ENCODE measurements around the gene PEX3.
"Not testable (repeated sequence)": the region's sequence is repeated elsewhere in the genome, so short reads cannot be mapped to it uniquely, and the experiment has no call there.

Gene PEX3

DNA sequence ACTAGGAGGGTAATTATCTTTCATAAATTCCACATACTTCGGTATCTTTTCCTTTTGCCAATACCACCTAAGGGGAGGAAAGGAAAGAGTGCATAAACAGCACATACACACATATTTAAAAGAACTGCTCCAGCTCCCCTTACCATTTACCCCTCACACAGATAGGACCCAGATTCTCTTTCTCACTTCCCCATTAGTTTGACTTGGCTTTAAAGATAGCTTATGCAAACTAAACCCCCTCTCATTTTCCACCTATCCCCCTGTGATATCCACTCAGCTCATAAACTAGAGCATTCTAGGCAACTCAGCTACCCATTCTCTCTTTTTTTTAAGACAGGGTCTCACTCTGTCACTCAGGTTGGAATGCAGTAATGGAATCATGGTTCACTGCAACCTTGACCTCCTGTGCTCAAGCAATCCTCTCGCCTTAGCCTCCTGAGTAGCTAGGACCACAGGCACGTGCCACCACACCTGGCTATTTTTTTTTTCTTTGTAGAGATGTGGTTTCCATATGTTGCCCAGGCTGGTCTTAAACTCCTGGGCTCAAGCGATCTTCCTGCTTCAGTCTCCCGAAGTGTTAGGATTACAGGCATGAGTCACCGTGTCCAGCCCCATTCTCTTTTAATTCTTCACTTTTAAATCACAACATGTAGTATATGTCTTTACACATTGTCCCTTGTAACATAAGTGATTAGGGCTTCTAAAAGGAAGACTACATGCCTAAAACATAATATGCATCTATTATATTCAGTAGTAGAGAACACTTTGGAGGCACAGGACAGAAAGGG is 56.9 kb downstream of the PEX3 start:
- no peak for DNase-seq

DNA sequence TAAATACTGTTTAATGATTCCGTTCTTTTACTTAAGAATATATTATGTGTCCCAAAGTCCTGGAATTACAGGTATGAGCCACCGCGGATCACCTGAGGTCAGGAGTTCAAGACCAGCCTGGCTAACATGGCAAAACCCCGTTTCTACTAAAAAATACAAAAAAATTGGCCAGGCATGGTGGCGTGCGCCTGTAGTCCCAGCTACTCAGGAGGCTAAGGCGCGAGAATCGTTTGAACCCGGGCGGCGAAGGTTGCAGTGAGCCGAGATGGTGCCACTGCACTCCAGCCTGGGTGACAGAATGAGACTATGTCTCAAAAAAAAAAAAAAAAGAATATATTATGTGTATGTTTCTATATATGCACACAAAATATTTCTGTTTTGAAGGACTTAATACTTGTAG is 59.7 kb downstream of the PEX3 start:
- not testable (repeated sequence) for DNase-seq

DNA sequence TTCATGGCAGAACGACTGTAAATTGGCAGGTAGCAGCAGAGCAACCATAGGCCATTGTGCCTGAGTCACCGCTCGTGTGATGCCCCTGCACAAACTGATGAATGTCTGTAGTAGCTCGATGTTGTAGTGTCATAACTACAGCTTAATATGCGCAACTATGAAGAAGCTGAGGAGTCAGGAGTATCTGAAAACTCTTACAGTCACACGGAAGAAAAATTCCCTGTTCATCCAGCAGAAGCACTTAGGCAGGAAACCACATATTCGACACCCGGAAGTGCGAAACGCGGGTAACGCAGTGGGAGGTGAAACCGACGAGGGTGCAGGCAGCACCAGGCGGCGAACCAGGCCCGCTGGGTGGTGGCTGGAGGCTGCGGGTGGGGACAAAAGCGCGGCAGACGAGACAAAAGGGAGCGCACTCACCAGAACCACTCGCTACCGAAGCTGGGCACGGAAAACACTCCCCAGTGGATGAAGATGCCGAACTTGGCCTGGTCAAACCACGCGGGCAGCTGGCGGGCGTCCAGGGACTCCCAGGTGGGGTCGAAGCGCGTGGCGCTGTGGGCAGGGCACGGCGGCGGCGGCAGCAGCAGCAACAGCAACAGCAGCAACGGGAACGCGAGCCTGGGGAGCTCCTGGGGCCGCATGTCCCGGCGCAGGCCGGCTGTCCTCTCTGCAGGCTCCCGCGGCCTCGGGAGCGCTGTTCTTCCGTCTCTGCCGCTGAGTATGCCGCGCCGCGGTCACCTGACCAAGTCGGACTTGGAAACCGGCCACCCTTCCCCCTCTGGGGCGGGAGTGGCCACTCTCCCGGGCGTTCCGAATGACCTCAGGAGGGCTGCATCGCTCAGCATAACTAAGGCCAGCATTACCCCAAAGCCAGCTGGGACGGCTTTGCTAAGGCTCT is 60.6 kb downstream of the PEX3 start, which contains the start of gene FUCA2:
TSS of gene FUCA2 (minus strand) at position 730 of the 901 bp plus-strand sequence. CDS start at position 644, 86 bp downstream.
- no peak for DNase-seq

DNA sequence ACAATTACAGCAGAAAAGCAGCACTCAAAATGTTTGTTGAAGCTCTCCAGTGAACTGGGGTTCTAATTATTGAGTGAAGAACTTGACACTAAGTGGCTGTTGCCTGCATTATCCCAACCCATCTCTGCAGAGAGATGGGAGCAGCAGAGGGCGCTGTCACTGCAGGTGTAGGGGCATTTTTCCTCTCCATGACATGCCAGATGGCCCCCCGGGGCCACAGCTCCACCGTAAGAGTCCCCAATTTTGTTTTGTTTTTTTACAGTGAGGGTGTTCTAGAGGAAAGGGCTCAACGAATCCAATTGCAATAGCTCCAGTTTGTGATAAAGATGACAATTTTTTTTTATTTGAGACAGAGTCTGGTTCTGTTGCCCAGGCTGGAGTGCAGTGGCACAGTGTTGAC is 62.8 kb downstream of the PEX3 start:
- DNase-seq: peak; percentile 32

DNA sequence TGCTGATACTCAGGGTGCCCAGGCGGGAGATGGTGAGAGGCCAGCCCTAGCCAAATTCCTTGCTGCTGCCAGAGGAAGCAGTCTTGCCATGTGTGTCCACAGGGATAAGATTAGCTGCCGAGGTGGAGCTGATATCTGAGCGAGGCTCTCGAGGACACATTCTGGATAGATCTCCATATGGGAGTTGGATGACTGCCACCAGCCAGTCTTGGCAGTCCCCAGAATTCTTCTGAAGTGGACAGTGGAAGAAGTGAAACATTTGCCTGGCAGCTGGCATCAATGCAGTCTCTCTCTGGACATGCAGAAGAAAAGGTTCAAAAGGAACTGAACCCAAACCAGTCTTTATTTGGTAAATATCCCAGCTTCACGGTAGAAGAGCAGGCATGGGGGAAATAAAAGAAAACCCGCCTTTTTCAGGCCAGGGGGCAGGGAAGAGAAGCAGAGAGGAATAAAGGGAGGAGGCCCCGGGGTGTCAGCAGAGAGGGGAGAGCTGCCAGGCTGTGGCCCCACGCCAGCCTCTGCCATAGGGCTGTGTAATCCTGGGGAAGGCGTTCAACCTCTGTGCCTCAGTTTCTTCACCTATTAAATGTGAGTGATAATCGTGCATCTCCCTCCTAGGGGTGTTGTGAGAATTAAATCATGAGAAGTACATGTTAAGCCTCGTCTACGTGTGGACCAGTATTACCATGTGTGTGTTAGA is 64.6 kb downstream of the PEX3 start:
- DNase-seq: peak; percentile 12

DNA sequence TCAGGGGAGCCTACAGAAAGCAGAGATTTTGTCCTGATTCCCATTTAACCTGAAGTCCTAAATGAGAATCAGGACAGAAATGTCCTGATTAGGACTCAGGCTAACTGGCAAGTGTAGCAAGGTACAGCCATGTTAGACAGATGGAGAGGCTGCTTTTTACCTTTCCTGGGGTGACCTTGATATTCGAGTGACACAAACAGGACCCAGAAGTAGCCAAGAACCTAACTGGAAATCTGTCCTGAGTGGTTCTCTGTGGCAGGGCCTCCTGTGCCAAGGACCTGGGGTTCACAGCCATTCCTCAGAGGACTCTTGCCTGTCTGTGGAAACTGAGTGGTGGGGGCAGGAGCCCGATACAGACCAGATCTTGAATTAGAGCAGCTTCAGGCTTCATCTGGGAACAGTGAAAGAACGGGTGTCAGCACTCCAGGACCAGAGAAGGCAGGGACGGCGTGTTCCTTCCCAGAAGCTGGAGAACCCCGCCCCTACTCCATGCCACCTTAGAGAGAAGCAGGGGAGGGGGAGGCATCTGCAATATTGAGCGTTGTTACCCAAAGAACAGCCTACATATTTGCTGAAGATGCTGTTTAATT is 65.3 kb downstream of the PEX3 start:
- DNase-seq: no peak

DNA sequence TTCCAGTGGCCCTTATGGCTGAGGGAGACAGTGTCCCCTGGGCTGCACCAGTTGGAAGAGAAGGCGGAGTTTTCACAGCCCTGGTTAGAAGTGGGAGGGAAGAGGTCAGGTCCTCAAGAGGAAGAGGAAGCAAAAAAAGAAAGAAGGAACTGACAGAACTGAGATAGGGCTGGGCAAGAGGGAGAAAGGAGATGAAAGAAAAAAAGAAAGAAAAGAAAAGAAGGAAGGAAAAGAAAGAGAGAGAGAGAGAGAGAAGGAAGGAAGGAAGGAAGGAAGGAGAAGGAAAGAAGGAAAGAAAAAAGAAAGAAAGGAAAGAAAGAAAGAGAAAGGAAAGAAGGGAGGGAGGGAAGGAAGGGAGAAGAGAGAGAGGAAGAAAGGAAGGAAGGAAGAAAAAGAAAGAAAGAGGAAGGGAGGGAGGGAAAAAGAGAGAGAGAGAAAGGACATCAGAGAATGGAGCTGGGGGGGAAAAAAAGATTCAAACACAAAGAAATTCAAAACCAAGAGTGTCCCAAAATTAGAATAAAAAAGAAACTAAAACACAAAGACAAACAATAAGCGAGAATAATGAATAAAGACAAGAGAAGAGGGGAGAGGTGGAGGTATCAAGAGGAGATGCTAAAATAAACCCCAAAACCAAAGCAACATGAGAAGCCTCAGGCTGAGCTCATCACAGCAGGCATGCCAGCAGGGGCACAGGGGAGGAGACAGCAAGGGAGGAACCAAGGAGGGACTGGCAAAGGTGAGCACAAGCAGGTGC is 66.3 kb downstream of the PEX3 start:
- no peak for DNase-seq

DNA sequence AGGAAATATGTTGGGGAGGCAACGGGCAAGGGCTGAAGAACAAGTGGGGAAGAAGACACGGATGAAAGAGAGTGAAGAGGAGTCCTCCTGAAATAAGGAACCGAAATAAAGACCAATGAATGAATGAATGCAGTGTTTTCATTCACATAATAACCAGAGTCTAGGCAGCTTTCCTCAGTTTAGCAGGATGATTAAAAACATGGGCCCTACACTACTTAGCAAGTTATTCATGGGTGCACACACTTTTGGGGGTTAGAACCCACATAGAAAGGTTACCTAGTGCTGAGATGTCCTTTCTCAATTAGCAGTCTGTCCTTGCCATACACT is 66.8 kb downstream of the PEX3 start:
- no peak for DNase-seq

DNA sequence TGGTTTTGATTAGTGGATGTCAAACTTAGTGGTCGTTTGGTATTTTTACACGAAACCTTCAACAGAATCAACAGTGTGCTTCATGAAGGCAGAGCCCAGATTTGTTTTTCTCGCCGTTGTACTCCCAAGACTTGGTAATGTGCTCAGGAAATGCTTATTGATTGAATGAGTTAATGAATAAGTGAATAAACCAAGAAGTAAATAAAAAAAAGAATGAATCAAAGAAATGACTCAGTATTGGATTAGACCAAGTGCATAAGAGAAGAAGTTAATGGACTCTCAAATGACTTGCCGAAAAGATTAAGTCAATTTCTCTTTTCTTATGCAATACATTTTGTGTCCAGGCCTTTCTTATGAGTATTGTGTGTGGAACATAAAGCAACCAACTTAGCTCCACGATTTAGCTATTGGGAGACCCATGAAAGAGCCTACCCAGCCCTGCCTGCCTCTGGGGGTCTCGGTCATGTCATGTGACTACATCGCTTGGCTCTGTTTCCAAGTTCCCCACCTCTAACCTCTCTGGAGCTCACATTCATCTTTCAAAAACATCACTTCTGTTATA is 71.5 kb downstream of the PEX3 start:
- no peak for DNase-seq

DNA sequence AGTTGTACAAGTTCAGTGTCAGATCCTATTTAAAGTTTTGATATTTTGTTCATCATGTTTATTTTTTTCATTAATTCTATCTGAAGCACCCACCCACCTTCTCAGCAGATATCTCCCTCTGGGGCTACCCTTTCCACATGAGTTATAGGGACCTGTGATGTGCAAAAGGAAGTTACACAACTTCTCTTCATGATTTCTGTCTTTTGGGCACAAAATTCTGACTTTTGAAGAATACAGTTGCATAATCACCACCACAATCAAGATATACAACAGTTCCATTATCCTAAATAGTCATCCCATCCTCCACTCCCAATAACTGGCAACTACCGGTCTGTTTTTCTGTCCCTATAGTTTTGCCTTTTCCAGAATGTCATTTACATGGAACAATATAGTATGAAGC is 74.8 kb downstream of the PEX3 start:
- DNase-seq: no peak

DNA sequence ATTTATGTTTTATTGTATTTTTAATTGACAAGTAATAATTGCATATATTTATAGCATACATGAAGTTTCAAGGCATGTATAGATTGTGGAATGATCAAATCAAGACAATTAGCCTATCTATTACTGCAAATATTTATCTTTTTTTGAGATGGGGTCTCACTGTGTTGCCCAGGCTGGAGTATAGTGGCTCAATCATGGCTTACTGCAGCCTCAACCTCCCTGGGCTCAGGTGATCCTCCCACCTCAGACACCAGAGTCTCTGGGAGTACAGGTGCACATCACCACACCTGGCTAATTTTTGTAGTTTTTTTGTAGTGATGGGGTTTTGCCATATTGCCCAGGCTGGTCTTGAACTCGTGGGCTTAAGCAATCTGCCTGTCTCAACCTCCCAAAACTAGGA is 77.1 kb downstream of the PEX3 start:
- no peak for DNase-seq

DNA sequence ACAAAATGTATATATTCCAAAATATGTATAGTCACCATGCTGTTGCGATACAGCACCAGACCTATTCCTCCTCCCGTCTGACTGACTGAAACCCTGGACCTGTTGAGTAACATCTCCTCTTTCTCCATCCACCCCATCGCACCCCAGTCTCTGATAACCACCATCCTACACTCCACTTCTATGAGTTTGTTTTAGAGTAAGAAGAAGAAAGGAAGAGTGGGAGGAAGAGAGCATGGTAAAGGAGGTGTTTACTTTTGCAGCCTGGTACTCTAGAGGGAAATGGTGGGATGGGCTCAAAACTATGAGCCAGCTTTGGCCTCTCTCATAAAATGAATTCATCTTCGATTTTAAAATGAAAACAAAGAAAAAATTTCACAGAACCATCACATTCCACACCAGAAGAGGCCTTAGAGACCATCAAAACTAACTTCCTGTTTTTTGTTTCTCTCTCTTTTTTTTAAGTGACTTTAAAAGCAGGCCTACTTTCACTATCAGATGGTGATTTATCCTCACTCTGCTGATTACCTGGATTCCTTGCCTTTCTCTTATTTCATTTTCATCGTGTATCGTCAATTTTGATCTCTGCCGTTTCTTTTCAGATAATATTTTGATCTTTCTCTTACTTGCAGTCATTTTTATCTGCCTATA is 77.7 kb downstream of the PEX3 start:
- no peak for DNase-seq

DNA sequence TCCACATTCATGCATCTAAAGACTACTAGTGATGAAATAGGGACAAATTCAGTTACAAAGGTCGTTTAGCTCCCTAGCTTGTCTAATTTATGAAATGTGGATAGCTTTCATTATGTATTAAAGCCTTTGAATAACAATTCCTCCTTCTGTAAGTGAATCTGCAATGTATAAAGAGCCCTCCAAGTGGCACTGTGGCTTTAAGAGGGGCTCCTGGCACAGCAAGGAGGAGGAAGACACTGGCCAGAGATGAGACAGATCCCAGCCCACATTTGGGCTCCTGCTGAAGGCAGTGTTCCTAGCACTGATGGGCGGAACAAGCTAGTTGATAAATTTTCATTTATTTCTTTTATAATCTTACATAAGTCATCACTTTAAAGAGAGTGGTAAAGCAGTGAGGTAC is 78.5 kb downstream of the PEX3 start:
- no peak for DNase-seq

DNA sequence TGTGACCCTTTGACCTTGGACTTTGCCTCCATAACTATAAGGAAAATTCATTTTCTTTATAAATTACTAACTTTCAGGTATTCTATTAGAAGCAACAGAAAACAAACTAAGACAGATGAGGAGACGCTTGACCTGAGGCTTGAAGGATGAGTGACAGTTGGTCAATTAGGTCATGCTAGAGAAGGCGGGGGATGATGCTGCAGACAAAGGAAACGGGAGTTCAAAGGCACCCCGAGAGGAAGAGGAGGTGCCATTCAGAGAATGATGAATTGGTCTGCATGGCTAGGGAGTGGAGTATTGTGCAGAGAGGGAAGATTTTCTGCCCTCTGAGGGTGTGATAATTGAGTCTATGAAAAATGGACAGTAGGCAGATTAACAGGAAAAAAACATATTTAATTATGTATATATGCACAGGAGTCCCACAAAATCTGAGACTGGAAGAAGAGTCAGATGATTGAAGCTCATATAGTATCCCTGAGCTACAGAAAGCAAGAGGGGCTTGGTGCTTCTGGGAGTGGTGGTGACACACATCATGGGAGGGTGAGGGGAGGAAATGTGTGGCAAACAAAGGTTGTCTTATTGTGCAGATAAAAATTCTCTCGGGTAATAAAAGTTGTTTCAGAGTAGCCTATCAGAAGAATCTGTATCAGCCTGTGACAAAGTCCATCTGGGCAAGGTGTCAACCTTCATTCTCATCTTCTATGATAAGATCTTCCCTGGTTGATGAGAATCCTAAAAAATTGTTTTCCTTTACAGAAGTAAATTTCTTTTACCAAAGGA is 81.3 kb downstream of the PEX3 start:
- DNase-seq: no peak

DNA sequence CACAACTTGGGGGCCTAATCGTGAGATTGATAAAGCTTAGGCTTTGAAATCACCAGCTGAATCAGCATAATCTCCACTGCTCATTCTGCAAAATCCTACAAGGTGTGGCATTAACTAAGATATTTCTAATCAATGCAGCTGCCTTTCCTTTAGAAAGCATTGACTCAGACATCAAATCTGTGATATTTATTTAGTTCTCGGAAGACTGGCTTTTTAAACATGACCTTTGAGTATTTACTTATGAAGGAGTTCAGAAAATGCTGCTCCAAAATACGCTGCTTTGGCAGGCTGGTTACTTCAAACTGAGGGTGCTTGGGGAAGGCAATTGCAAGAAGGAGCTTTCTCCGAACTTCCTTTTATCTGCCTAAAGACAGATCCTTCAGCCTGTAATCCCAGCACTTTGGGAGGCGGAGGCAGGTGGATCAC is 84.6 kb downstream of the PEX3 start:
- no peak for DNase-seq

DNA sequence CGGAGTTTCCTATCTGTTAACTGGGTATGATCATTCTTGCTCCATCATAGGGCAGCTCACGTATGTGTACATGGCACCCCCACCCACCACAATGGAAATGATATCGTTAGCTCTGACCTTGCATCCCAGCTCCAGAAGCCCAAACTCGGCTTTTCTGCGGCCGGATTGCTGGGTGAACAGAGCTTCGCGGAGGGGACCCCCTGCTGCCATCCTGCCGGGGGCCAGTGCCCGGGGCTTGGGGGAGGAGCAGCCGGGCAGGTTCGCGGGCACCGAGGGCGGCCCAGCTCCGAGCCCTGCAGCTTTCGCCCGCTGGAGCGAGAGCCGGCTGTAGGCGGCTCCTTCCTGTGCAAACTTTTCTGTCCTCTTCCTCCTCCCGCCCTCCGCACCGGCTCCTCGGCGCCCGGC is 85.9 kb downstream of the PEX3 start:
- DNase-seq: no peak

DNA sequence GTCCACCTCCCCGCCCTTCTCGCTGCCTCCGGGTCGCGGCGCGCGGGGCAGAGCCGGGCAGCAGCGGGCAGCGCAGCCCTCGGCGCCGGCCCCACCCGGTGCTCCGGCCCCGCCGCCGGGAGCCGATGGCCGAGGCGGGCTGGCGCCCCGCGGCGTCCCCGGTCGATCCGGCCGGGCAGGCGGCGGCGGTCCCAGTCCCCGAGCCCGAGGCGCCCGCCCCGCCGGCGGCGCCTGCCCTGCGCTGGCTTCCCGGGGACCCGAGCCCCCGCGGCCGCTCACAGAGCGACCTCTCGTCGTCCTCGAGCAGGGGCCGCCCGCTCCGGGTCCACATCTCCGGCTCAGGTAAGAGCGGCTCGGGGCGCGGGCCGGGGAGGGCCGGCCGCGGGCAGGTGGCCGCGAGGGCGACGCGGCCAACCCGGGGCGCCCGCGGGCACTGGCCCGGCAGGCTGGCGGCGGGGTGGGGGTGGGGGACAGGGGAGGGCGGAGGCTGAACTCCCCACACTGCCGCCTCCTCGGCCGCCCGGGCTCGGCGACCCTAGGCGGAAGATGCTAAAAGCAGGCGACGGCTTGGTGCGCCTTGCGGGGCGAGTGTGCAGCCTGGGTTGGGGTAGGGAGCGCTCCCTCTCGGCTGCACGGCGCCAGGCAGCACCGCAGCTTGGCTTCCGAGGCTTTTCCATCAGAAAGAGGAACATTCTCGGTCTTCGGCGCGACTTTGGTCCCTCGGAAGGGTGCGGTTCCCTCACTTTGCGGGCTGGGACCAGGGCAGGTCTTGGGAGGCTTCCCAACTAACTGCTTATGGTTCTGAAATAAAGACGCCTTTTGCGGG is 86.5 kb downstream of the PEX3 start:
- DNase-seq: peak; percentile 34

DNA sequence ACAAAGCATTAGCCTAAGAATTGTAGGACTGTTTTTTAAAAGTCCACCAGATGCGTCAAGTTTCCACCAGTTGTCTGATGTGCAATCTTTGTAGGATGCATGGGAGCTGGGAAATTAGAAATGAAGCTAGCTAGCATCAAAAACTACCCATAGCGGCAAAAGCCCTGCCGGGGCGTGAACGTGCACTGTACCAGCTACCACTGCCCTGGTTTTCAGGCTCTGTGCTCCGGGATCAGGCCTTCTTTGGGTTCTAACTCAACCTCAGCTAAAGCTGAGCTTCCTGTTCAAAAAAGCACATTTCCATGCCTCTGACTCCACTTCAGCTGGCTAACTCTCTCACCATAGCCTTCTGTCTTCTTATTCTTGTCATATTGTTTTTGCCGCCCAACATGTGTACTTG is 87.8 kb downstream of the PEX3 start:
- DNase-seq: no peak

DNA sequence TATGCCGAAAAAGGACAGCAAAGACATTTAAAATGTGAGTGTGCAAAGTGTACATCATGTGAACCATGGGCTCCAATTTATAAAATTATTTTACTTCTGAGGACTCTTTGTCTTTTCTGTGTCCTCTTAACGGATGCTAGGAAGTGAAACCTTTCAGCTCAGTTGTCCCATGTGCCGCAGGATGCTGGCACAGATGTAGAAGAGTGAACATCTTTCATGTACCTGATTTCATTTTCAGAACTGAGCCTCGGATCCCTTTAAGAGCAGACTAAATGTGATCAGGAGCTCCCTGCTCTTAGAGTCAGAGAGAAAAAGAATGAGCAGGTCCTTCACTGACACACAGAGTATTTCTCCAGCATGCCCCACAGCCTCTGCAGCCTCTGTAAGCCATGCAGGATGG is 88.5 kb downstream of the PEX3 start:
- no peak for DNase-seq

DNA sequence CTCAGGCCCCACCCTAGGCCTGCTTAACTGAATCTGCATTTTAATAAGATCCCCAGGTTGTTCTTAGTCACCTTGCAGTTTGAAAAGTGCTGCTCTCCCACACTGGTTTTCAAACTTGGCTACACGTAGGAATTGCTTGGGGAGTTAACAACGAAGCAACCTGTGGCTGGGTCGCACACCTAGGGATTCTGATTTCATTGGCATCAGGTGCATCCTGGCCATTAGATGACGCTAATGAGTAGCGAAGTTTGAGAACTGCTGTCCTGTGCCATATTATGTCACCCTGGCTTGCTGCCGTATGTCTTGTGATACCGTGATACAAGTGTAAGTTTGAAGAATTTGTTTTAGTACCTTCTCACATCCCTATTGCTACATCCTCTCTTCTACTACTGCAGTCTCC is 89.1 kb downstream of the PEX3 start:
- DNase-seq: no peak
